ENCODE data around the gene MEGF8.

Gene MEGF8

DNA sequence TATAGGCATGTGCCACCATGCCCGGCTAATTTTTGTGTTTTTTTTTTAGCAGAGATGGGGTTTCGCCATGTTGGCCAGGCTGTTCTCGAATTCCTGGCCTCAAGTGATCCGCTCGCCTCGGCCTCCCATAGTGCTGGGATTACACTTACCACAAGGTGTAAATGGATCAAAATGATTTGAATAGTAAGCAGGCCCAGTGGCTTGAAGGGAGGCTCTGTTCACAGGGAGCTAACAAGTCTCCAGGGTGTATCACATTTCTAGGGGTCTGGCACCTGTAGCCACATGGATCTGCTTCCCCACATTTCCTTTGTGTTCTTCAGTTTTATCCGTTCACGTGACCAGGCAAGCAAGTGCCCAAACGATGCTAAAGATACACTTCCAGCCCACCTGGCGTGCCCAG is 78.2 kb downstream of the MEGF8 start:
- no peak overlapping the region for H3K4me3 ChIP-seq (ENCODE audit: low read depth, low read length)
- DNase-seq (ENCODE audit: low read depth), result no peak
- TF ChIP-seq, protein P1, sequence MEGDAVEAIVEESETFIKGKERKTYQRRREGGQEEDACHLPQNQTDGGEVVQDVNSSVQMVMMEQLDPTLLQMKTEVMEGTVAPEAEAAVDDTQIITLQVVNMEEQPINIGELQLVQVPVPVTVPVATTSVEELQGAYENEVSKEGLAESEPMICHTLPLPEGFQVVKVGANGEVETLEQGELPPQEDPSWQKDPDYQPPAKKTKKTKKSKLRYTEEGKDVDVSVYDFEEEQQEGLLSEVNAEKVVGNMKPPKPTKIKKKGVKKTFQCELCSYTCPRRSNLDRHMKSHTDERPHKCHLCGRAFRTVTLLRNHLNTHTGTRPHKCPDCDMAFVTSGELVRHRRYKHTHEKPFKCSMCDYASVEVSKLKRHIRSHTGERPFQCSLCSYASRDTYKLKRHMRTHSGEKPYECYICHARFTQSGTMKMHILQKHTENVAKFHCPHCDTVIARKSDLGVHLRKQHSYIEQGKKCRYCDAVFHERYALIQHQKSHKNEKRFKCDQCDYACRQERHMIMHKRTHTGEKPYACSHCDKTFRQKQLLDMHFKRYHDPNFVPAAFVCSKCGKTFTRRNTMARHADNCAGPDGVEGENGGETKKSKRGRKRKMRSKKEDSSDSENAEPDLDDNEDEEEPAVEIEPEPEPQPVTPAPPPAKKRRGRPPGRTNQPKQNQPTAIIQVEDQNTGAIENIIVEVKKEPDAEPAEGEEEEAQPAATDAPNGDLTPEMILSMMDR (IDR thresholded peaks at IDR 0.05; ENCODE audit: insufficient read depth, low read depth, low read length, missing control alignments), result no peak

DNA sequence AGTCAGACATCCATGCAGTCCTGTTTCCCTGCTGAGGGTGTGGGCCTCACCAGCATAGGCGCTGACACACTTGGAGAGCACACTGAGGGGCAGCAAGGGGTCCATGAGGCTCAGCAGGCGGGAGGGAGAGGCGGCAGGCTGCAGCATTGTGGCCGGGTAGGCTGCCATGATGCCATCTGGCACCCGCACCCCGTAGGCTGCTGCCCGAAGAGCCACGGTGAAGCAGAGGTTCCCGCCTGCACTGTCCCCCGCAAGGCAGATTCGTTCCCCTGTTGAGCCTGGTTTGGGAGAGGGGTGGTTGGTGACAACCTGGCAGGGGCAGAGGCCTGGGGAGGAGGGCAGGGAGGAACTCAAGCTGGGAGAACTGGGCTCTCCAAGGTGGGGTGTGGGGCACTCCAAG is 80.7 kb downstream of the MEGF8 start:
- no peak for DNase-seq (ENCODE audit: low read depth)
- H3K4me3 ChIP-seq (ENCODE audit: low read depth, low read length), result no peak overlapping the region
- TF ChIP-seq, protein P1 (IDR thresholded peaks at IDR 0.05; ENCODE audit: insufficient read depth, low read depth, low read length, missing control alignments), result no peak

DNA sequence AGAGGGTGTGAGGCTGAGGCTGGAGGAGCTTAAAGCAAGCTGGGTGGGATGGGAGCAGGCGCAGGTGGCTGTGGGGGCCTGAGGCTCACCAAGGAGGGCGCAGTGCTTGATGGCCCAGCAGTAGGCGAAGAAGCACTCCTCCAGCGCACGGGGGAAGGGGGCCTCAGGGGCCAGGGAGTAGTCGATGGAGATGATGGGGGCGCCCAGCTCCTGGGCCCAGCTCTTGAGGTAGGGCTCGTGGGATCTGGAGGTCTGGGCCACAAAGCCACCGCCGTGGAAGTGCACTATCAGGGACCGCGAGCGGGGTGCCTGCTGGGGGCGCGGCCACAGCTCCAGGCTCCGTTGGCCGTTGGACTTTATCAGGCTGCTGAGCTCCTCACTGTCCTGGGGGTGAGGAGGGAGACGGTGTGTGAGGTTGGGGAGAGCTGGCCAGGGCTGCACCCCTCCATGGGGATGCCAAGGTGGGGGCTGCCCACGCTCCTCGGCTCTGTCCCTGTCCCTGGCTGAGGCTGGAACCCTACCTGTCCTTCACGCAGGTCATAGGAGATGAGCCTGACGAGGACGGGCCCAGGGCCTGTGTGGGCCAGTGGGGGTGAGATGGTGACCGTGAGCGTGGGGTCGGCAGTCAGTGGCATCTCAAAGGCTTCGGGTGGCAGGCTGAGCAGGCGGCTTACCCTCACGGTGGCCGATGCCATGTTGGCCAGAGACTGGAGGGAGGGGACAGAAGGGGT is 81.8 kb downstream of the MEGF8 start:
- TF ChIP-seq, protein P1 (IDR thresholded peaks at IDR 0.05; ENCODE audit: insufficient read depth, low read depth, low read length, missing control alignments), result no peak
- H3K4me3 ChIP-seq (ENCODE audit: low read depth, low read length), result no peak overlapping the region
- no peak for DNase-seq (ENCODE audit: low read depth)

DNA sequence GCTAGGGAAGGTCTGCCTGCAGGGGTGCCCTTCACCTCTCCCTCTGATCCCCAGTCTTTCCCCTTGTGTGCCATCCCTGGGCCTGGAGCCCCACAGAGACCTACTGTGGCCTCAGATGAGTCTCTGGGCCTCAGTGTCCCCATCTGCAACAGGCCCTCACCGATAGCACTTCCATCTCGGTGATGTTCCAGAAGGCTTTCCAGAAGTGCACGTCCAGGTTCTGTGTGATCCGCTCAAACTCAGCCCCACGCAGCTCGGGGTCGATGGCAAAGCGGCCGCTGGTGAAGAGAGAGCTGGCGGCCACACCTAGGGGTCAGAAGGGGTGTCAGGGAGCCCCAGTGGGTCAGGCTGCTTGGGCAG is 82.4 kb downstream of the MEGF8 start:
- TF ChIP-seq, protein P1 (IDR thresholded peaks at IDR 0.05; ENCODE audit: insufficient read depth, low read depth, low read length, missing control alignments), result no peak
- no peak overlapping the region for H3K4me3 ChIP-seq (ENCODE audit: low read depth, low read length)
- DNase-seq (ENCODE audit: low read depth), result no peak

DNA sequence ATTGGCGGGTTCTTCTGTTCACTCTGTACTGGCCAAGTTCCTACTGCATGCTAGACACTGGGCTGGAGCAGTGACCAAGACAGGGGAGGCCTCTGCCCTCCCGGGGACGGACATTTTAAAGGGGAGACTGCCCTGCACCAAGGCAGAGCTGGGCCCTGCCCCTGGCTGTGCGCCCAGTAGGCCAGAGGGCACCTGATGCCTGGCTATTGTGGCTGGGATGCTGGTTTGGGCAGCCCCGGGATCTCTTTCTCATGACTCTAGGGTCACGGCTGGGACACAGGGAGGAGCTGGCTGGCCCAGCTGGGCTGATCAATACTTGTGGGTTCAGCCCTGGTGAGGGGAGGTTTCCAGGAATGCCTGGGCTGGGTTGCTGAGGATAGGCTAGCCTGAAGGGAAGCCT is 84.0 kb downstream of the MEGF8 start:
- H3K4me3 ChIP-seq (ENCODE audit: low read depth, low read length), result no peak overlapping the region
- no peak for DNase-seq (ENCODE audit: low read depth)
- TF ChIP-seq, protein P1 (IDR thresholded peaks at IDR 0.05; ENCODE audit: insufficient read depth, low read depth, low read length, missing control alignments), result no peak

DNA sequence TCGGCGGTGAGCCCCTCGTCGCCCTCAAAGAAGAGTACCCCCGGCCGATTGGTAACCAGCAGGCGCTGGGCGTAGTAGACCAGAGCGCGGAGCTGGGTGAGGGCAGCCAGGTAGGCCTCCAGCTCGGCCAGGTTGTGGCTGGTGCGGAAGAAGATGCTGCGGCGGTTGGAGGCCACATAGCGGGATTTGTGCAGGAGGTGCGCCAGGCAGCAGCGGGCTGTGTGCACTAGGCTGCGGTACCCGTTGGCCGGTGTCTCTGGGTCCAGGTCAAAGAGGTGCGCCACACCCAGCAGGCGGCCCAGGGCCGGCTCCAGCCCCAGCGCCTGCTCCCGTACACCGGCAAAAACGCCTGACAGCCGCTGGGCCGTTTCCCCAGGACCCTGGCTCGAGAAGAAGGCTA is 84.9 kb downstream of the MEGF8 start:
- no peak for DNase-seq (ENCODE audit: low read depth)
- no peak overlapping the region for H3K4me3 ChIP-seq (ENCODE audit: low read depth, low read length)
- TF ChIP-seq, protein P1 (IDR thresholded peaks at IDR 0.05; ENCODE audit: insufficient read depth, low read depth, low read length, missing control alignments), result no peak

DNA sequence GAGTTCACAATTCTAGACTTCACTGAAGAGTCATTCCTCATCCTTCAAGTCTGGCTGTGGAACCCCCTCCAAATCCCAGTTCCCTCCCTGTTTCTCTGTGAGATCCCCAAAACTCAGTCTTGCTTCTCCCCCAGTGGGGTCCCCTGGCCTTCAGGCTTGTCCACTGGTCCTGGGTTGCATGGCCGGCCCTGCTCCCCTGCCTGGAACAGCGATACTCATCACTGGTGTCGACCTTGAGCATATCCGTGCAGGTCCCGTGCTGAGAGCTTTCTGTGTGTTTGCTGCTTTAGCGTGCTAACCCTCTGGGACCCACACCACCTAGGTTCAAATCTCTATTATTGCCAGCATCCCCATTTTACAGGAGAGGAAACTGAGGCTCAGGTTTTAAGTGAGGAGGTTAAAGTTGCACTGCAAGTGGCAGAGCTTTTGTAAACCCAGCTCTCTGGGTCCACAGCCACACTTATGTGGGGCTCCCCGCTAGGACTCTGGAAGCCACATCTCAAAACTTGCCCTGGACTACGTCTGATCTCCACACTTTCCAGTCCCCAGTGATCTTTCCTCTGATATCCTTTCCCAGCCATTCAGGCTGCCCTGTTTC is 86.2 kb downstream of the MEGF8 start:
- no peak for DNase-seq (ENCODE audit: low read depth)
- H3K4me3 ChIP-seq (ENCODE audit: low read depth, low read length), result no peak overlapping the region
- TF ChIP-seq, protein P1 (IDR thresholded peaks at IDR 0.05; ENCODE audit: insufficient read depth, low read depth, low read length, missing control alignments), result no peak
